Cardiac fibroblast (primary cell): Measurements from ENCODE around the gene HGF.
"Not testable (repeated sequence)": the region's sequence is repeated elsewhere in the genome, so short reads cannot be mapped to it uniquely, and the experiment has no call there.

Experiments
- DNase-seq, 2 donors: peaks; one replicate each; pipeline versions ENCODE4 v3.0.0 to v3.0.0-alpha.2; 2010; ENCODE audit warnings: low read depth in 2 of 2
- H3K4me3 ChIP-seq, 2 donors: replicated peaks in 1 of 2; 1 replicate in 1 of 2; 2 replicates in 1 of 2; pipeline ENCODE4 v1.5.1; 2011; ENCODE audit warnings: low read depth in 2 of 2, low read length in 2 of 2, mild to moderate bottlenecking in 2 of 2, moderate library complexity in 1 of 2
- CTCF ChIP-seq: IDR thresholded peaks from one replicate; pipeline ENCODE4 v1.5.1; 2011; ENCODE audit warnings: low read depth, mild to moderate bottlenecking, low read length, inconsistent platforms

HGF gene

DNA sequence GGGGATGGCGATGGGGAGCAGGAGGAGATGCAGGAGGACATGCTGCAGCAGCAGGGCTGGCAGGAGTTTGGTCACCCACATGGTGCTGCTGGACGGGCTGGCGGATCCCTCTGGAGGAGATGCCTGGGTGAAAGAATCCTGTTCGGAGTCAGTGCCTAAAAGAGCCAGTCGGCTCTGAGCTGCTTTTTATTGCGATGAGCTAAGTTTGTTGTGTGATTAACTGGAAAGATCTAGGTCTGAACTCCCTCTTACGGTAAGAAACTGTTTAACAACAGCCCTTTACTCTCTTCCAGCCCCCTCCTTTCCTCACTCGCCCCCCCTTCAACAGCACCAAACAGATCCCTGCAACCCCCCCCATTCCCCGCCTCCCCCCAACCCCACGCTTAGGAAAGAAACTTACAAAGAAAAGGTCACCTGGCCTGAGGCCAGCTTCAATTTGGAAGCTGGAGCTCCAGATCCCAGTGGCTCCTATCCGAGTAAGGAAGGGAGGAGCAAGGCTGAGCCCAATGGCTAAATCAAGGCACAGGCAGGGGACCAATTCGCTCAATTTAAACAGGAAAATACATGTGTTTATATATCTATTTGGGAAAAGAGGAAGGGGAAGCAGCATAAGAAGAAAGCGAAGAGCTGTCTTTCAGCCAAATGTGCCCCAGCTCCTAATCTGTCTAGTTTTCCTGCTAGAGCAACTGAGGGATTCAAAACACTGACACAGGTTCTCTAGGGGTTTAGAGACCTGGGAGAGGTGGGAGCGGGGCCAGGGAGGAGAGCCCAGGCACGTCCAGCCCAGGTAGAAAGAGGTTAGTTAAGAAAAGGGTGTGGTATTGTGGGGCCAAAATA, at the start of gene HGF:
HGF (minus strand) TSS at position 157 of the 837 bp plus-strand sequence; CDS start at position 81, 76 bp downstream.
- peak within 1 kb of the TSS; percentile 59 for H3K4me3 ChIP-seq
- DNase-seq = peak; percentile 86 to 95
- peak; percentile 20 for TF ChIP-seq CTCF

GRCh38 chr7:81816312-81816711, 46.5 kb upstream of the HGF start:
- no peak overlapping the region for H3K4me3 ChIP-seq

GRCh38 chr7:81812866-81813476, 43.1 kb upstream of the HGF start:
- not testable (repeated sequence) for H3K4me3 ChIP-seq

More at GRCh38 chr7:81816312-81816711, 46.5 kb upstream of the HGF start:
- no peak for DNase-seq
- TF ChIP-seq CTCF = no peak

GRCh38 chr7:81811956-81812865, 42.4 kb upstream of the HGF start:
- DNase-seq = no peak
- TF ChIP-seq CTCF = no peak
- no peak overlapping the region for H3K4me3 ChIP-seq

More at GRCh38 chr7:81812866-81813476, 43.1 kb upstream of the HGF start:
- not testable (repeated sequence) for DNase-seq

GRCh38 chr7:81810476-81811155, 40.8 kb upstream of the HGF start:
- DNase-seq = no peak
- no peak overlapping the region for H3K4me3 ChIP-seq
- TF ChIP-seq CTCF = no peak

DNA sequence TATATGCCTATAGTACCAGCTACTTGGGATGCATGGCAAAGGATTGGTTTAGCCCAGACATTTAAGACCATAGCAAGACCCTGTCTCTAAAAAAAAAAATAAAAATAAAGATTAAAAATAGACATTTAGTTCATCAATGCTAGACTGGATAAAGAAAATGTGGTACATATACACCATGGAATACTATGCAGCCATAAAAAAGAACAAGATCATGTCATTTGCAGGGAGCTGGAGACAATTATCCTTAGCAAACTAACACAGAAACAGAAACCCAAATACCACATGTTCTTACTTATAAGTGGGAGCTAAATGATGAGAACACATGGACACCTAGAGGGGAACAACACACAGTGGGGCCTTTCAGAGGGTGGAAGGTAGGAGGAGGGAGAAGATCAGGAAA, 38.5 kb upstream of the HGF start:
- H3K4me3 ChIP-seq, DNase-seq: not testable (repeated sequence)

DNA sequence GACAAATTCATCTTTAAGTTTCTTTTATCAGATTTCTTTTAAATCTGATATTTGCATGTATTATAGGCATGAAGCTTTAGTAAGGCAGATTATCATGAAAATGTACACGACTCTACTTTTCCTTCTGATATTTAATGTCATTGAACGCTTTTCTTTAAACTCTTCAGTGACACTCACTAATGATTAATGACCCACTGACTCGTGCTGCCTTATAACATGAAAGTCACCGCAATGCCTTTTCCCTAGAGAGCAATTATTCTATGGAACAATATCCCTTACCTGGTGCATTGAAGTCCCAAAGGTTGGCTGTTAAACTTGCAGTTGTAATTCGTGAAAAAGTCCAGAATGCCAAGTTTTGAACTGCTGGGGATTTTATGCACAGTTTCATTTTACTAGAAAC, 33.4 kb upstream of the HGF start:
- TF ChIP-seq CTCF = no peak
- no peak overlapping the region for H3K4me3 ChIP-seq
- no peak for DNase-seq
